ENCODE results near the gene DNAAF1.

- TF ChIP-seq CTCF (IDR thresholded peaks at IDR 0.05), result no peak
- no peak for TF ChIP-seq ZFX (IDR thresholded peaks at IDR 0.05; ENCODE audit: borderline replicate concordance)
Observed at GRCh38 chr16:84143081-84143480, 2.0 kb upstream of the DNAAF1 start.
